ENCODE measurements around the gene ADCK2. TPM values are rescaled to one million over a fixed set of nuclear protein-coding genes. Genes with fewer than 3 reads are reported as not detected.
A peak's percentile ranks its signal among the peaks of the same experiment; 100 is the strongest.
"Not testable (repeated sequence)": the region's sequence is repeated elsewhere in the genome, so short reads cannot be mapped to it uniquely, and the experiment has no call there.

The ADCK2 gene
- total and polyA plus RNA-seq, 3 experiments from 2014 or later: 32.5 to 34.5 (median 34.2) TPM

GRCh38 chr7:140641524-140642195 is 31.1 kb upstream of the ADCK2 start:
- Histone ChIP-seq H3K4me1 (ENCODE audit: insufficient read depth, low read length) (peaks cover 8% of the 10 kb centered on the region), H3K9me3 (ENCODE audit: low read length) (no peaks in the 10 kb centered on the region), H3K4me3 (ENCODE audit: low read length) (no peak overlapping the region), H3K27ac (ENCODE audit: low read depth, low read length) (no peak overlapping the region), H3K36me3 (ENCODE audit: insufficient read depth, low read length) (no peaks in the 10 kb centered on the region), H3K27me3 (ENCODE audit: insufficient read depth, low read length, poor library complexity, severe bottlenecking) (peaks cover 39% of the 10 kb centered on the region)
- ChIA-PET CTCF (interaction anchor here (1.0 kb wide), 1 partner anchor 15 kb away, joined by 3 read pairs; no protein-coding TSS in a partner anchor), POLR2A (interaction anchor here (0.7 kb wide), 1 partner anchor 128 kb away, joined by 4 read pairs; no protein-coding TSS in a partner anchor)
- no peaks in the 10 kb centered on the region for H3K9me3 Mint-ChIP-seq
- peaks cover 54 to 58% of the 10 kb centered on the region in 2 donors for H3K27me3 Mint-ChIP-seq
- H3K4me3 Mint-ChIP-seq: peak overlapping the region; percentile 34 to 84 (median 48)
- DNase-seq: no peak
- peaks cover 12 to 25% (median 15%) of the 10 kb centered on the region in 3 donors for H3K4me1 Mint-ChIP-seq
- H3K27ac Mint-ChIP-seq: peak overlapping the region in 1 of 8 donors; percentile 5
- H3K36me3 Mint-ChIP-seq: peaks cover 0 to 3% (median 0%) of the 10 kb centered on the region in 3 donors

DNA sequence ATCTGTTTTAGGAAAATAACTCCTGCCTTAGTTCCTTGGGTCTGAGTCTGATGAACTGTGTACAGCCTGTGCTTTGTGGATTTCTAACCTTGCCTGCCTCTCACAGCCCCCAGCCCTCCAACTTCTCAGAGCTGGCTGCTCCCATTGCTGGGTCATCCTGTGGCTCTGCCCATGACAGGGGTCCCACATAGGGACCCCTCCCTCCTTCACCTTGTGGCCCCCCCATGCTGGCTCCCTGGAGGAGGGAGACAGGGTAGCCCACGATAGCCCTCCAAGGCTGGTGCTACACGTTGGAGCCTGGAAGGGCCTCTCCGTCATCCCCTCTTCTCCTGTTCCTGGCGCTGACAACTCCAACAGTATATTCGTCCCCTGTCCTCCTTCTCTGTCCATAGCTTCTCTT is 29.3 kb upstream of the ADCK2 start:
- Histone ChIP-seq H3K9me3 (ENCODE audit: low read length) (no peaks in the 10 kb centered on the region), H3K27me3 (ENCODE audit: insufficient read depth, low read length, poor library complexity, severe bottlenecking) (peaks cover 27% of the 10 kb centered on the region), H3K27ac (ENCODE audit: low read depth, low read length) (no peak overlapping the region), H3K4me1 (ENCODE audit: insufficient read depth, low read length) (peaks cover 8% of the 10 kb centered on the region), H3K36me3 (ENCODE audit: insufficient read depth, low read length) (no peaks in the 10 kb centered on the region), H3K4me3 (ENCODE audit: low read length) (no peak overlapping the region)
- Mint-ChIP-seq H3K36me3 (peaks cover 0 to 3% (median 0%) of the 10 kb centered on the region in 3 donors), H3K4me1 (peaks cover 19 to 32% (median 21%) of the 10 kb centered on the region in 3 donors), H3K27me3 (peaks cover 38 to 43% of the 10 kb centered on the region in 2 donors), H3K9me3 (no peaks in the 10 kb centered on the region), H3K4me3 (peak overlapping the region in 2 of 7 donors; percentile 24 to 52), H3K27ac (no peak overlapping the region)
- ChIA-PET CTCF (no interaction called here), POLR2A (no interaction called here)
- no peak for DNase-seq

DNA sequence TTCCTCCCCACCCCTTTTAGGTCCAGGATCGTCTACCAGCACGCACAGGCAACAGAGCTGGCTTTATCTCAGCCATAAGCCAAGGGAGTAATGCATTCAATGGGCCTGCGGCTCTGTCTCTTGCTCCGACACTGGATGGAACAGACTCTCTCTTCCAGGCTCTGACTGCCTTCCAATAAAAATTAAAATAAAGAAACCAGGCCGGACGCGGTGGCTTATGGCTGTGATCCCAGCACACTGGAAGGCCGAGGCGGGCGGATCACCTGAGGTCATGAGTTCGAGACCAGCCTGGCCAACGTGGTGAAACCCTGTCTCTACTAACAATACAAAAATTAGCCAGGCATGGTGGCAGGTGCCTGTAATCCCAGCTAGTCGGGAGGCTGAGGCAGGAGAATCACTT is 28.0 kb upstream of the ADCK2 start:
- H3K27ac ChIP-seq (ENCODE audit: low read depth, low read length); H3K4me3 Mint-ChIP-seq; H3K9me3 Mint-ChIP-seq; DNase-seq; POLR2A ChIA-PET; H3K27ac Mint-ChIP-seq; H3K36me3 Mint-ChIP-seq; H3K9me3 ChIP-seq (ENCODE audit: low read length); H3K4me3 ChIP-seq (ENCODE audit: low read length); H3K36me3 ChIP-seq (ENCODE audit: insufficient read depth, low read length); H3K4me1 ChIP-seq (ENCODE audit: insufficient read depth, low read length): not testable (repeated sequence)
- CTCF ChIA-PET: interaction anchor here (0.9 to 1.5 kb wide), 2 partner anchors 9 to 127 kb away, joined by 3 read pairs; no protein-coding TSS in a partner anchor
- H3K4me1 Mint-ChIP-seq: peaks cover 12 to 25% (median 16%) of the 10 kb centered on the region in 3 donors
- peaks cover 28 to 35% of the 10 kb centered on the region in 2 donors for H3K27me3 Mint-ChIP-seq
- peaks cover 14% of the 10 kb centered on the region for H3K27me3 ChIP-seq (ENCODE audit: insufficient read depth, low read length, poor library complexity, severe bottlenecking)

GRCh38 chr7:140645166-140645900 is 27.4 kb upstream of the ADCK2 start:
- Mint-ChIP-seq H3K4me3 (no peak overlapping the region), H3K27ac (no peak overlapping the region), H3K27me3 (peaks cover 25 to 31% of the 10 kb centered on the region in 2 donors), H3K36me3 (peaks cover 0 to 3% (median under 1%) of the 10 kb centered on the region in 3 donors), H3K9me3 (no peaks in the 10 kb centered on the region), H3K4me1 (peaks cover 8 to 20% (median 13%) of the 10 kb centered on the region in 3 donors)
- Histone ChIP-seq H3K27ac (ENCODE audit: low read depth, low read length) (no peak overlapping the region), H3K4me3 (ENCODE audit: low read length) (no peak overlapping the region), H3K9me3 (ENCODE audit: low read length) (no peaks in the 10 kb centered on the region), H3K27me3 (ENCODE audit: insufficient read depth, low read length, poor library complexity, severe bottlenecking) (peaks cover 13% of the 10 kb centered on the region), H3K36me3 (ENCODE audit: insufficient read depth, low read length) (no peaks in the 10 kb centered on the region), H3K4me1 (ENCODE audit: insufficient read depth, low read length) (no peaks in the 10 kb centered on the region)
- no peak for DNase-seq
- ChIA-PET POLR2A (interaction anchor here (0.5 kb wide), 1 partner anchor 89 kb away, joined by 4 read pairs; no protein-coding TSS in a partner anchor), CTCF (interaction anchor here (0.9 to 1.5 kb wide), 2 partner anchors 8 to 127 kb away, joined by 3 read pairs; no protein-coding TSS in a partner anchor)

DNA sequence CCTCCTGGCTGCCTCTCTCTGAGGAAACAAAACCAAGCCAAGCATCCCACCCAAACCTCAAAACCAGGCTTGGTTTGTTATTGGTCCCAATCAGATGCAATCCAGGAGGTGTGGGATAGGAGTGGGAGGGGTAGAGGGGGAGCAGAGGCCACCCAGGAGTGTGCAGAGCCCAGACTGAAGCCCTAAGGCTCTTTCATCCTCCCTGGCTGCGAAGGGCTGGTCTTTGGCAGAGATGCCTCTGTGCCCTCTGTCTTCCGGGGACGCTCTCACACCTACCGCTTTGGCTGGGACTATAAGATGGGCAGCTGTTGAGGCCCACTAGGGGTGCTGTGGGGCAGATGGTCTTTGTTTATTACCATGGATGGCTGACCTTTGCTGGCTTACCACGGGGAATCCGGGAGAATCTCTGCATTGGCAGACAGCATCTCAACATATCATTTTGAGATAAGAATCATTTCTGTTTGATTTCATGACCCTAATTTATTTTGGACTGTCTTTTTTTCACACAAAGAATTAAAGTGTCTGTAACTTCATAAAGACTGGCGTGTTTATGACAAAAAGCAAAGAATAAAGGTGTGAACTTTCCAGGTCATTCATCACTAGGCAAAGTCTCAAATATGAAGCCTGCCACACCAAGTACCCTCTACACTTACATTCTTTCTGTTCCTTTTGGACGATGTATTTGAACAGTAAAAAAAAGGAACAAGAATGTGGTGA is 25.7 kb upstream of the ADCK2 start:
- Histone ChIP-seq H3K9me3 (ENCODE audit: low read length) (no peaks in the 10 kb centered on the region), H3K4me1 (ENCODE audit: insufficient read depth, low read length) (no peaks in the 10 kb centered on the region), H3K36me3 (ENCODE audit: insufficient read depth, low read length) (no peaks in the 10 kb centered on the region), H3K4me3 (ENCODE audit: low read length) (no peak overlapping the region), H3K27me3 (ENCODE audit: insufficient read depth, low read length, poor library complexity, severe bottlenecking) (peaks cover 4% of the 10 kb centered on the region), H3K27ac (ENCODE audit: low read depth, low read length) (no peak overlapping the region)
- H3K36me3 Mint-ChIP-seq: peaks cover 0 to 3% (median 2%) of the 10 kb centered on the region in 3 donors
- peak in 3 of 5 donors; percentile 12 to 60 (median 18) for DNase-seq
- peaks cover 18 to 20% of the 10 kb centered on the region in 2 donors for H3K27me3 Mint-ChIP-seq
- H3K4me1 Mint-ChIP-seq: peaks cover 6 to 10% (median 8%) of the 10 kb centered on the region in 3 donors
- POLR2A ChIA-PET: no interaction called here
- no peaks in the 10 kb centered on the region for H3K9me3 Mint-ChIP-seq
- H3K4me3 Mint-ChIP-seq: no peak overlapping the region
- H3K27ac Mint-ChIP-seq: peak overlapping the region in 5 of 8 donors; percentile 8 to 75 (median 40)
- CTCF ChIA-PET: interaction anchor here (0.9 to 1.4 kb wide), 2 partner anchors 13 to 171 kb away, joined by 3 read pairs; no protein-coding TSS in a partner anchor

GRCh38 chr7:140649556-140650205 is 23.1 kb upstream of the ADCK2 start:
- H3K9me3 Mint-ChIP-seq: no peaks in the 10 kb centered on the region
- peaks cover 9 to 17% (median 13%) of the 10 kb centered on the region in 3 donors for H3K4me1 Mint-ChIP-seq
- Histone ChIP-seq H3K27ac (ENCODE audit: low read depth, low read length) (no peak overlapping the region), H3K27me3 (ENCODE audit: insufficient read depth, low read length, poor library complexity, severe bottlenecking) (no peaks in the 10 kb centered on the region), H3K4me1 (ENCODE audit: insufficient read depth, low read length) (peaks cover 4% of the 10 kb centered on the region), H3K4me3 (ENCODE audit: low read length) (no peak overlapping the region), H3K36me3 (ENCODE audit: insufficient read depth, low read length) (no peaks in the 10 kb centered on the region), H3K9me3 (ENCODE audit: low read length) (no peaks in the 10 kb centered on the region)
- H3K4me3 Mint-ChIP-seq: no peak overlapping the region
- H3K27ac Mint-ChIP-seq: no peak overlapping the region
- CTCF ChIA-PET: interaction anchor here (1.7 kb wide), 1 partner anchor 9 kb away, joined by 4 read pairs; the partner anchor contains the start of gene DENND2A
- POLR2A ChIA-PET: no interaction called here
- peaks cover 0 to 2% (median 0%) of the 10 kb centered on the region in 3 donors for H3K36me3 Mint-ChIP-seq
- H3K27me3 Mint-ChIP-seq: peaks cover 8 to 9% of the 10 kb centered on the region in 2 donors
- DNase-seq: no peak

GRCh38 chr7:140650367-140650766 is 22.4 kb upstream of the ADCK2 start:
- POLR2A ChIA-PET: no interaction called here
- H3K4me1 Mint-ChIP-seq: peaks cover 9 to 17% (median 13%) of the 10 kb centered on the region in 3 donors

More at GRCh38 chr7:140650367-140650766, 22.4 kb upstream of the ADCK2 start:
- no peak overlapping the region for H3K4me3 ChIP-seq (ENCODE audit: low read length)
- no peaks in the 10 kb centered on the region for H3K36me3 ChIP-seq (ENCODE audit: insufficient read depth, low read length)
- peaks cover 4% of the 10 kb centered on the region for H3K4me1 ChIP-seq (ENCODE audit: insufficient read depth, low read length)
- Mint-ChIP-seq H3K9me3 (no peaks in the 10 kb centered on the region), H3K4me3 (no peak overlapping the region), H3K36me3 (peaks cover 0 to 2% (median 0%) of the 10 kb centered on the region in 3 donors), H3K27ac (peak overlapping the region in 1 of 8 donors; percentile 26), H3K27me3 (peaks cover 4 to 7% of the 10 kb centered on the region in 2 donors)
- CTCF ChIA-PET: no interaction called here
- no peaks in the 10 kb centered on the region for H3K27me3 ChIP-seq (ENCODE audit: insufficient read depth, low read length, poor library complexity, severe bottlenecking)
- DNase-seq: no peak
- no peaks in the 10 kb centered on the region for H3K9me3 ChIP-seq (ENCODE audit: low read length)
- H3K27ac ChIP-seq (ENCODE audit: low read depth, low read length): no peak overlapping the region
